Activated naive CD8-positive, alpha-beta T cell treated with anti-CD3 and anti-CD28 coated beads for 36 hours (primary cell): ENCODE results near the gene ADGRG1. TPM values are rescaled to one million over a fixed set of nuclear protein-coding genes. Genes with fewer than 3 reads are reported as not detected.

Experiments used
- DNase-seq: peaks from one replicate; pipeline ENCODE4 v3.0.0; 2021
- H3K27ac Mint-ChIP-seq: one replicate; pipeline ENCODE4 v1.8.0; 2022; ENCODE audit warnings: mild to moderate bottlenecking, moderate library complexity, mixed read lengths
- H3K27me3 Mint-ChIP-seq: one replicate; pipeline ENCODE4 v1.8.0; 2022; ENCODE audit warnings: mild to moderate bottlenecking, mixed read lengths
- H3K36me3 Mint-ChIP-seq: one replicate; pipeline ENCODE4 v1.8.0; 2021; ENCODE audit warnings: mild to moderate bottlenecking, mixed read lengths
- H3K4me1 Mint-ChIP-seq: one replicate; pipeline ENCODE4 v1.8.0; 2021; ENCODE audit warnings: mixed read lengths
- H3K4me3 Mint-ChIP-seq: one replicate; pipeline ENCODE4 v1.8.0; 2022; ENCODE audit warnings: mild to moderate bottlenecking, moderate library complexity, mixed read lengths
- H3K9me3 Mint-ChIP-seq: one replicate; pipeline ENCODE4 v1.8.0; 2022; ENCODE audit warnings: mixed read lengths
- total RNA-seq, 2 experiments: library from RNA; stranded (reverse); gene quantifications; one replicate each; pipeline ENCODE4 v1.2.3, GENCODE V29; 2021

Gene ADGRG1
- total RNA-seq, 2 experiments from 2014 or later = 2.8 to 3.0 TPM

DNA sequence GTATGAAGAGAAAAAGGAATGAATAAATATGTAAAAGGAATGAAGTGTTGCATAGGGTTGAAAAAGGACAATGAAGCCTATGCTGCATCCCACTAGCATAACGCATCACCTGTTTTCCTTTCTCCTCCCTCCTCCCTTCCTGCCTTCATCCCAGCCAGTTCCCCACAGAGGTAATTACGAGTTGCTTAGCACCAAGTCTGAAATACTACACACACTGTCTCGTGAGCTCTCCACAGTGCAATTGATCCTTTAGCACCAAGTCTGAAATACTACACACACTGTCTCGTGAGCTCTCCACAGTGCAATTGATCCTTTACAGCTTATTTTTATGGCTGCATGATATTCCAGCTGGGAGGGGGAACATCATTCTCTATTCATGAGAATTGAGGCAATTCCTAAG, 65.1 kb downstream of the ADGRG1 start:
- Mint-ChIP-seq H3K4me3 (no peak overlapping the region), H3K4me1 (peaks cover 19% of the 10 kb centered on the region), H3K9me3 (no peaks in the 10 kb centered on the region), H3K27ac (no peak overlapping the region), H3K27me3 (no peaks in the 10 kb centered on the region), H3K36me3 (no peaks in the 10 kb centered on the region)
- no peak for DNase-seq

DNA sequence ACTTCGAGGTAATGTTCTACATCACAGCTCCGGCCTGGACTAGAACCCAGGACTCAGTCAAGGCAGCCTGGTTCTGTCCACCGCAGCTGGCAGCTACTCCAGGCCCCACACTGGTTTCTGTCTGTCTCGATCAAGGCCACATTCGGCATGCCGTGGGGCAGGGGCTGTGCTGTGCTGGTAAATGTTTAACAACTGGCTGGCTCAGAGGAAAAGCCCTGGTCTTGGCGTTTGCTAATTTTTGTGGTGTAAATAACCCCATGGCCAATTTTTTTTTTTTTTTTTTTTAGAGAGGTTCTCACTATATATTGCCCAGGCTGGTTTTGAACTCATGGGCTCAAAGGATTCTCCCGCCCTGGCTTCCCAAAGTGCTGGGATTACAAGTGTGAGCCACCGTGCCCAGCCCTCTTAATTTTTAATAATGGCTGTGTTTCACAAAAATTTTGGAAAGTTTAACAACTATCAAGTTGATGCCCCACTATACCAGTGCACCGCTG, 65.8 kb downstream of the ADGRG1 start:
- Mint-ChIP-seq H3K27me3 (no peaks in the 10 kb centered on the region), H3K36me3 (no peaks in the 10 kb centered on the region), H3K9me3 (no peaks in the 10 kb centered on the region), H3K4me3 (no peak overlapping the region), H3K27ac (no peak overlapping the region), H3K4me1 (peaks cover 17% of the 10 kb centered on the region)
- DNase-seq = no peak

DNA sequence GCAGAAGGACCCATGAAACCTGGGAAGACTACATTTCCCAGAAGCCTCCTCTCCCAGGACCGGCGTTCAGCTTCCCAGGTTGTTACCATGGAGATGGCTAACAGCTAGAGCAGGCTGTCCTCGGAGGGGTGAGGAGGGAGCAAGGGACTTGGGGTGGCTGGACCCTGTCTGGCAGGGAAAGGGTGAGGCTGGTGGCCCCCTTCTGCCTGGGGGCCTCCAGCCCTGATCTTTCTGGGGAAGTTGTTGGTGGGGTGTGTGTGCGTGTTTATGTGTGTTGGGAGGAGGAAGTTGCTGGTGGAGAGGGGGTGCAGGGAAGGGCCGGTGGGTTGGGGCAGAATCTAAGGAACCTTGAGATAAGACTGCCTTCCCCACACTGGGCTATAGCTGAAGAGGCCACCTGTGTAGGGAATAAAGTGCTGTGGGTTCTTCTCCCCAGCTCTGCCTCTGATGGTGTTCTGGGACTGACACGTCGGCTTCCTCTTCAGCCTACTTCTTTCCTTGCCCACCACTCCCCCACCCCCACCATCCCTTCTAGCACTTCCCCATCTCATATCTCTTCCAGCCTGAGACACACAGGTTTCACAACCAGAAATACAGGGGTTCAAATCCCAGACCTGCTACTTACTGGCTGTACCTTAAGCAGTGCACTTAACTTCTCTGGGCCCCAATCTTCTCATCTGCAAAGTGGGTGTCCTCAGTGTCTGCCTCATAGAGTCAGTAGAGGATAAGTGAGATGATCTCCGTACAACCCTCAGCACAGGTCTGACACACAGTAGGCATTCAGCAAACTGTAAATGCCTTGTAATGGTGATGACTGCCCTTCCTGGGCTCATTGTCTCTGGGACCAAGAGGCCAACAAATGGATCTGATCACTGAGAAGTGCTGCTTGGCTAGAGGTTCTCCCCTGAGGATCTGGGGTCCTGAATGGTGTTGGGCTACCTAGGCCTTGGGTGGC, 66.6 kb downstream of the ADGRG1 start, which contains the start of gene DRC7:
Gene DRC7 (plus strand): TSS at position 82 of the 955 bp plus-strand sequence. CDS start 3,144 bp downstream, outside the sequence.
- Mint-ChIP-seq H3K36me3 (no peaks in the 10 kb centered on the region), H3K27me3 (no peaks in the 10 kb centered on the region), H3K27ac (no peak within 1 kb of the TSS), H3K4me1 (peaks cover 12% of the 10 kb centered on the region), H3K4me3 (peak within 1 kb of the TSS; percentile 55), H3K9me3 (no peaks in the 10 kb centered on the region)
- peak; percentile 14 for DNase-seq

DNA sequence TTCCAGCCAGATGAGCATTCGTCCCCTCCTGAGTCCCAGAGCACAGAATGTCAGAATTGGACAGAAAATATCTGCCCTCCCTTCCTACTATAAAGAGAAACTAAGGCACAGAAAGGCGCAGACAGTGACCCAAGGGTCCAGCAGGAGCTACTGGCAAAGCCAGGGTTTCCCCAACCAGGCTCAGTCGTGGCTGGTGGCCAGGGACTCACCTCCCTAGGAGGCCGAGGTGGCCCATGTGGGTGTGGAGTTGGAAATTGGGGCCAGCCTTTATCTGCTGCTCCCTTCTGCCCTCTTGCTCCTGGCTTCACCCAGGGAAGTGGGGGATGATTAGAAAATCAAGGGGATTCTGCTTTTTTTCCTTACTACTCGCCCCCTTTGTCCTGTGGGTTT, 67.2 kb downstream of the ADGRG1 start:
- DNase-seq = no peak
- Mint-ChIP-seq H3K4me1 (peaks cover 8% of the 10 kb centered on the region), H3K4me3 (no peak overlapping the region), H3K36me3 (no peaks in the 10 kb centered on the region), H3K27me3 (no peaks in the 10 kb centered on the region), H3K9me3 (no peaks in the 10 kb centered on the region), H3K27ac (no peak overlapping the region)

DNA sequence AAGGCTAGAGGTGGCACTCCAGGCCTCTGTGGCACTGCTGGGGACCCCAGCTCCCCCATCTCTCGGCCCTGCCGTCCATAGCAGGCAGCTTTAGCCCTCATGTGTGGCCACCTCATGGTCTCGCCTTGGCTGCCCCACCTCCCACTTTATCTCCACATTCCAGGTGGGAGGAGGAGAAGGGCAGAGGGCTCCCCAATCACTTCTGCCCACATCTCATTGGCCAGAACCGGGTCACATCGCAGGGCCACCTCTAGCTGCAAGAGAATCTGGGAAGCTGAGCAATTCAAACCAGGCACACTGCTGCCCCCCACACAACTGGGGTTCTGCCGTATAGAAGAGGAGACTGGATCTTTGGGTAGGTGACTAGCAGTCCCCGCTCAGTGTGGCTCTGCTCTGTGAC, 67.8 kb downstream of the ADGRG1 start:
- DNase-seq = no peak
- no peaks in the 10 kb centered on the region for H3K27me3 Mint-ChIP-seq
- no peaks in the 10 kb centered on the region for H3K9me3 Mint-ChIP-seq
- H3K4me3 Mint-ChIP-seq = no peak overlapping the region
- peaks cover 8% of the 10 kb centered on the region for H3K4me1 Mint-ChIP-seq
- H3K36me3 Mint-ChIP-seq = no peaks in the 10 kb centered on the region
- H3K27ac Mint-ChIP-seq = no peak overlapping the region

DNA sequence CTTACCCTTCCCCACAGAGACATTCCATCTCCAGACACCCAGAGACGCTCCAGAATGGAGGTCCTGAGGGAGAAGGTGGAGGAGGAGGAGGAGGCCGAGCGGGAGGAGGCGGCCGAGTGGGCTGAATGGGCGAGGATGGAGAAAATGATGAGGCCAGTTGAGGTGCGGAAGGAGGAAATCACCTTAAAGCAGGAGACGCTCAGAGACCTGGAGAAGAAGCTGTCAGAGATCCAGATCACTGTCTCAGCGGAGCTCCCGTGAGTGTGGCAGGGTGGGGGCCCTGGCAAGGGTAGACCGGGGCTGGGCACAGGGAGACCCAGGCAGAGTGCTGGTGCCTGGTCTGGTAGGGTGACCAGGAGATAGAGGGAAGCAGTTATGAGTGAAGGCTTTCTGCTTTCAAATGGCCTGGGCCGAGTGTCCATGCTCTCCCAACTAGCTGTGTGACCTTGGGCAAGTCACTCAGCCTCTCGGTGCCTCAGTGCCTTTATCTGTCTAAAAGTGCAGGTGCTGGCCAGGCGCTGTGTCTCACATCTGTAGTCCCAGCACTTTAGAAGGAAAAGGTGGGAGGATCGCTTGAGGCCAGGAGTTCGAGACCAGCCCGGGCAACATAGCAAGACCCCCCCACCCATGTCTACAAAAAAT, 69.6 kb downstream of the ADGRG1 start:
- peaks cover 8% of the 10 kb centered on the region for H3K4me1 Mint-ChIP-seq
- no peaks in the 10 kb centered on the region for H3K9me3 Mint-ChIP-seq
- no peak overlapping the region for H3K4me3 Mint-ChIP-seq
- no peak for DNase-seq
- no peaks in the 10 kb centered on the region for H3K36me3 Mint-ChIP-seq
- no peak overlapping the region for H3K27ac Mint-ChIP-seq
- H3K27me3 Mint-ChIP-seq = no peaks in the 10 kb centered on the region

DNA sequence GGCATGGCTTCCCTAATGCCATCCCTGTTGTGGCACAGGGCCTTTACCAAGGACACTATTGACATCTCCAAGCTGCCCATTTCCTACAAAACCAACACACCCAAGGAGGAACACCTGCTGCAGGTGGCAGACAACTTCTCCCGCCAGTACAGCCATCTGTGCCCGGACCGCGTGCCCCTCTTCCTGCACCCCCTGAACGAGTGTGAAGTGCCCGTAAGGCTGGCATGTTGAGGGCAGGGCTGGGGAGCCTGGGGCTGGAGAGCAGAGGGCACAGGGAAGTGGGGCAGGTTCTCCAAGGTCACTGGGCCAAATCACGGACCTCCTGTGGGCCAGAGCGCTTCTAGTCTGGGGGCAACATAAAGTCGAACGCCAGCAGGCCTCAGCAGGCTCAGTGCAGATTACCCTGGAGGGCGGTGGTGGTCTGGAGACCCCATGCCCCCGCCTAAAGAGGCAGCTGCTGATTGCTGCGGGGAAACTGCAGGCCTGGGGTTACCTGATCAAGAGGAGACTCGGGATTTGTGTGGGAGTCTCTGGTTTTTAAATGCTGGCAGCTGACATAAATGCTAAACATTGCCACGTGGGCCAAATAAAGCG, 70.5 kb downstream of the ADGRG1 start:
- H3K27ac Mint-ChIP-seq = no peak overlapping the region
- no peak overlapping the region for H3K4me3 Mint-ChIP-seq
- H3K36me3 Mint-ChIP-seq = no peaks in the 10 kb centered on the region
- H3K9me3 Mint-ChIP-seq = no peaks in the 10 kb centered on the region
- no peaks in the 10 kb centered on the region for H3K27me3 Mint-ChIP-seq
- H3K4me1 Mint-ChIP-seq = peaks cover 8% of the 10 kb centered on the region
- DNase-seq = no peak

DNA sequence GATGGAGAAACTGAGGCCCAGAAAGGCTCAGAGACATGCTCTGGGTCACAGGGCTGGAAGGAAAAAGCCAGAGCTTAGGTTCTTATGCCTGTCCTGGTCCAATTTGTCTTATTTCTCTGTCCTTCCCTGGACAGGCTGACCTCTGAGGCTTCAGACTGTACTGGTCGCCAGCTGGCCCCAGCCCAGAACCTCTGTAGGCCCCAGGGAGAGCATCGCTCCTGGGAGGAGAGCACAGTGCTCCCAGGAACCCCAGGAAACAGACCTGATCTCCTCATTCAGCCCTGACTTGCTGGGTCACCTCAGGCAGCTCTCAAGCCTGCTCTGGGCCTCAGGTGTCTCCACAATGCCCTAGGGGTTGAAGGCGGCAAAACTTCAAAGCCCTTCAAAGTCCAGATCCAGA, 71.1 kb downstream of the ADGRG1 start:
- Mint-ChIP-seq H3K9me3 (no peaks in the 10 kb centered on the region), H3K27me3 (no peaks in the 10 kb centered on the region), H3K27ac (no peak overlapping the region), H3K36me3 (no peaks in the 10 kb centered on the region), H3K4me3 (no peak overlapping the region), H3K4me1 (peaks cover 7% of the 10 kb centered on the region)
- no peak for DNase-seq

DNA sequence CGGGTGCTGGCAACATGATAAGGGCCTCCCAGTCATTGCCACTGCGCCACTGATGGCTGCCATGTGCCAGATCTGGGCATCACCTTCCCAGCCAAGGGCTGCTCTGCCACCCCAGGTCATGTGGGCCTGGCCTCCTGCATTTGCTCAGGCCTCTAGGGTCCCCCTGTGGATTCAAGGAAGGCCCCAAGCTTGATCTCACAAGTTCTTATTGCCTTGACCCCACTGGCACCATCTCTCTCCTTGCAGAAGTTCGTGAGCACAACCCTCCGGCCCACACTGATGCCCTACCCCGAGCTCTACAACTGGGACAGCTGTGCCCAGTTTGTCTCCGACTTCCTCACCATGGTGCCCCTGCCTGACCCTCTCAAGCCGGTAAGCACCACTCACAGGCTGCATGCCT, 71.5 kb downstream of the ADGRG1 start:
- Mint-ChIP-seq H3K27me3 (no peaks in the 10 kb centered on the region), H3K4me1 (peaks cover 3% of the 10 kb centered on the region), H3K9me3 (no peaks in the 10 kb centered on the region), H3K36me3 (no peaks in the 10 kb centered on the region), H3K4me3 (no peak overlapping the region), H3K27ac (no peak overlapping the region)
- no peak for DNase-seq

DNA sequence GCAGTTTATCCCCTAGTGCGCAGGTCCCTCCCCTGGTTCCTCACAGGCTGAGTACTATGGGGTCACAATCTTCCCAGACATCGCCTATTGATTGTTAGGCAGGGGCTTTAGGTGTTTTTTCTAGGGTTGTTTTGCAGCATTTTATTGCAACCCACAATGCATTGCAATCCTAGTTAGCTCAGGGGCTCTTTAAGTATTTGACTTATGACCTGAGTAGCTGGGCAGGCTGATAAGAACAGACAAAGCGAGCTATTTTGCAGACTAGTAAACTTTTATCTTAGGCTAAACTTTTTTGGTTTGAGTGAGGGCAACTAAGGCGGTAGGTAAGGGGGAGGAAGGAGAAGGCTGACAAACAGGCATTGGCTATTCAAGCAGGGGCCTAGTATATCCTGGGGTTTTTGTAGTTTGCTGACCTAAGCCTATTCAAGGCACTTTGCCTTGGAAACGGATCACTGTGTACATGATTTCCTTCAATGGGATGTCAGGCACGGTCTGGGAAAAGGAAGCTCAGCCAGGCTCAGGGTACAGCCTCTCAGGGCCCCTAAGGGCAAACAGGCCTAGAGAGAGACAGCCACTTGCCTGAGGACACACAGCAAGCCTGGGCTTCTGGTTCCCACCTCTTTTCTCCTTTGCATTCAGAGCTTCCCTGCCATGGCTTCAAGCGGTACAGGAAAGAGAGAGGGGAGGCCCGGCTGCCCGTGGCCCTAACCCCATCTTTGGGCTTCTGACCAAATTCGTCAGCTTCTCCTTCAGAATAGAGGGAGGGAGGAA, 72.5 kb downstream of the ADGRG1 start:
- Mint-ChIP-seq H3K27me3 (no peaks in the 10 kb centered on the region), H3K36me3 (no peaks in the 10 kb centered on the region)

DNA sequence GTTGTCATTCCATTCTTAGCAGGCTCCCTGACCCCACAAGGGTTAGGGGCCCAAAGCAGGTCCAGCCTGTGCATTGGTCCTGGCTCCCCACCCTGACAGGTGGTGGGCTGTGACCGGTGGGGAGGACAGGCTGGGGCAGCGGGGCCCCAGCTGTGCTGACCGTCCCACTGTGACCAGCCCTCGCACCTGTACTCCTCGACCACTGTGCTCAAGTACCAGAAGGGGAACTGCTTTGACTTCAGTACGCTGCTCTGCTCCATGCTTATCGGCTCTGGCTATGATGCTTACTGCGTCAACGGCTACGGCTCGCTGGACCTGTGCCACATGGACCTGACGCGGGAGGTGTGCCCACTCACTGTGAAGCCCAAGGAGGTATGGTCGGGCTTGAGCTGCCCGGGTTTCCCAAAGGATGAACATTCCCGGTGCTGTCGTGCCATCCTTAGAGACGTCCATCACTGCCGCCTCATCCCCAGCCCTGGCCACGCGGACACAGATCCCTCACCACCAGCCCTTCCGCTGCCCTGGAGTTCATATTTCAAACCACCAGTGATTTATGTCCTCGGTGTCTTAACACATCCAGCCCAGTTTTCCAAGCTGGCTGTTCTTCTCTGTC, 73.4 kb downstream of the ADGRG1 start:
- Mint-ChIP-seq H3K4me1 (no peaks in the 10 kb centered on the region), H3K4me3 (no peak overlapping the region), H3K36me3 (no peaks in the 10 kb centered on the region)

More for the DNA sequence above, 72.5 kb downstream of the ADGRG1 start:
- no peaks in the 10 kb centered on the region for H3K4me1 Mint-ChIP-seq
- no peak overlapping the region for H3K27ac Mint-ChIP-seq
- no peaks in the 10 kb centered on the region for H3K9me3 Mint-ChIP-seq
- no peak for DNase-seq
- H3K4me3 Mint-ChIP-seq = no peak overlapping the region

DNA sequence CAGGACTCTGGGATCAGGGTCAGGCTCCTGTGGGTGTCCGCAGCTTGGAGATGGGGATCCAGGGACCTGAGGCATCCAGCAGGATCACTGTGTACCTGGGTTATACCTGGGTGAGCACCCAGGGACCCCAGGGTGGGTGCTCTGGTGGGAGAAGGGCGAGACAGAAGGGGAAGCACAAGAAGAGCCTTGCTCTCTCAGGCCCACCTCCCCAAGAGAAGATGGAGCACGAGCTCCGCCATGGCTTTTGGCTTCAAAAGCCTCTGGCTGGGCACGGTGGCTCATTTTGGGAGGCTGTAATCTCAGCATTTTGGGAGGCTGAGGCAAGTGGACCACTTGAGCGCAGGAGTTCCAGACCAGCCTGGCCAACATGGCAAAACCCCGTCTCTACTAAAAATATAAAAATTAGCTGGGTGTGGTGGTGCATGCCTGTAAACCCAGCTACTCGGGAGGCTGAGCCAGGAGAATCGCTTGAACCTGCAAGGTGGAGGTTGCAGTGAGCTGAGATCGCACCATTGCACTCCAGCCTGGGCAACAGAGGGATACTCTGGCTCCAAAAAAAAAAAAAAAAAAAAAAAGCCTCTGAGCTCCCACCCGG, 75.1 kb downstream of the ADGRG1 start:
- H3K4me1 Mint-ChIP-seq = peaks cover 4% of the 10 kb centered on the region
- no peak overlapping the region for H3K27ac Mint-ChIP-seq
- DNase-seq = no peak
- no peaks in the 10 kb centered on the region for H3K27me3 Mint-ChIP-seq
- H3K4me3 Mint-ChIP-seq = no peak overlapping the region
- H3K36me3 Mint-ChIP-seq = no peaks in the 10 kb centered on the region
- no peaks in the 10 kb centered on the region for H3K9me3 Mint-ChIP-seq

More for the DNA sequence above, 73.4 kb downstream of the ADGRG1 start:
- no peak for DNase-seq
- no peak overlapping the region for H3K27ac Mint-ChIP-seq
- no peaks in the 10 kb centered on the region for H3K9me3 Mint-ChIP-seq
- H3K27me3 Mint-ChIP-seq = no peaks in the 10 kb centered on the region

DNA sequence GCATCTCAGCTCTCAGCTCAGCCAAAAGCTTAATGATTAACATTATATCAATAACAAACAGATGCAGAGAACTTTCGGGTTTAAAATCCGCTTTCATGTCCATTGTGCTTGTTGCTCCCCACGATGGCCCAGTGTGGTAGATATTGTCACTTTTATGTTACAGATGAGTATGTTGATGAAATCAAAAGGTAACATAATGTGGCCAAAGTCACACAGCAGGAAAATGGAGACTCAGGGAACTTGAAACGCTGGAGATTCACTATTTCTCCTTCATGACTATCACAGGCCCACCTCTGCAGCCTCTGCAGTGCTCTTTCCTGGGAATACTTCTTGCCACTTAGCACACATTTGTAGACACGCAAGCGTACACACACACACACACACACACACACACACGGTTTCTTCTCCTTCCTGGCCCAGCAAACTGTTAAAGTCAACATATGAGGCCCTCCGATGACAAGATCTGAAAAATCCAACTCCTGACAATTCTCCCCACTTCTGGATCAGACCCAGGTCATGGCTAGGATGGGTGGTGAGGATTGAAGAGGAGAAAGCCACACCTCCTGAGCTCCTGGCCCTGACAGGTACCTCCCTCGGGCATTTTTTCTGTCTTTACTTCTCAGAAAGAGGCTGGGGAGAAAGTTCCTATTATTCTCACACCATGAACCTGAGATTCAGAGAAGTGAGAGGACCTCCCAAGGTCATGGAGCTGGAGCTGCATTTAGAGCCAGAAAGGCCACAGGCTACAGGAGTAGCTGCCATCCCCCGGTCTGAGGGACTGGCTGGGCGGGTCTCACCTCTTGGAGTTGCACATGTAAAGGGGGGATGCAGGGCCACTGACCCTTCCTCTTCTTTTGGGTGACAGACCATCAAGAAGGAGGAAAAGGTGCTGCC, 75.8 kb downstream of the ADGRG1 start:
- Mint-ChIP-seq H3K27ac (no peak overlapping the region), H3K4me1 (peaks cover 4% of the 10 kb centered on the region), H3K9me3 (no peaks in the 10 kb centered on the region), H3K27me3 (no peaks in the 10 kb centered on the region), H3K36me3 (no peaks in the 10 kb centered on the region), H3K4me3 (no peak overlapping the region)
- no peak for DNase-seq
